NB4 (cell line): ENCODE data around the gene NUP50.

Source experiments
- DNase-seq: peaks from one replicate; pipeline ENCODE4 v3.0.0; 2010; ENCODE audit warnings: low read depth
- H3K4me3 ChIP-seq: one replicate; pipeline ENCODE4 v1.5.1; 2011; ENCODE audit warnings: mild to moderate bottlenecking, low read depth, low read length, moderate library complexity
- MAX ChIP-seq: IDR thresholded peaks from 2 replicates; pipeline ENCODE4 v1.6.1; 2011; ENCODE audit warnings: low read depth, low read length
- MYC ChIP-seq: IDR thresholded peaks from 2 replicates; pipeline ENCODE4 v1.6.1; 2011; ENCODE audit warnings: low read depth, low read length
- POLR2A ChIP-seq: IDR thresholded peaks from 2 replicates; pipeline ENCODE4 v1.6.1; 2011; ENCODE audit warnings: mild to moderate bottlenecking; ENCODE audit not compliant: insufficient read length; ENCODE audit errors: extremely low read depth
- TF ChIP-seq, protein P1 (sequence below): IDR thresholded peaks from one replicate; pipeline ENCODE4 v1.5.1; 2012; ENCODE audit warnings: low read depth, low read length

The NUP50 gene

DNA sequence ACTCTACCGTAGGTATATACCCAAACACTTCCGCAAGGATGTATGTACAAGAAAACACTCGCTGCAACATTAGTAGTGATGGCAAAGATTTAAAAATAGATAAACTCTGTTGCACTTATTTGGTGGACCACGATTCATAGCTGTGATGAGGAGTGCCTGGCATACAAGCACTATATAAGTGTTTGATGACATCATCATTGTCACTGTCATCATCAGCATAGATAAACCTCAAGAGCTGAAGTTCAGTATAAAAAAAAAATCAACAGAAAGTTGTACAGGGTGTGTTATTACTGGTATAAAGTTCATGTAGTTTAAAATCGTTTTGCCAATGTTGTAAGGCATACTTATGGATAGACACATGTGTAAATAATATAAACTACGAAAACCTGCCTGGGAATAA lies 24.0 kb upstream of the NUP50 start:
- TF ChIP-seq POLR2A: no peak
- no peak for TF ChIP-seq MYC
- TF ChIP-seq, protein P1, sequence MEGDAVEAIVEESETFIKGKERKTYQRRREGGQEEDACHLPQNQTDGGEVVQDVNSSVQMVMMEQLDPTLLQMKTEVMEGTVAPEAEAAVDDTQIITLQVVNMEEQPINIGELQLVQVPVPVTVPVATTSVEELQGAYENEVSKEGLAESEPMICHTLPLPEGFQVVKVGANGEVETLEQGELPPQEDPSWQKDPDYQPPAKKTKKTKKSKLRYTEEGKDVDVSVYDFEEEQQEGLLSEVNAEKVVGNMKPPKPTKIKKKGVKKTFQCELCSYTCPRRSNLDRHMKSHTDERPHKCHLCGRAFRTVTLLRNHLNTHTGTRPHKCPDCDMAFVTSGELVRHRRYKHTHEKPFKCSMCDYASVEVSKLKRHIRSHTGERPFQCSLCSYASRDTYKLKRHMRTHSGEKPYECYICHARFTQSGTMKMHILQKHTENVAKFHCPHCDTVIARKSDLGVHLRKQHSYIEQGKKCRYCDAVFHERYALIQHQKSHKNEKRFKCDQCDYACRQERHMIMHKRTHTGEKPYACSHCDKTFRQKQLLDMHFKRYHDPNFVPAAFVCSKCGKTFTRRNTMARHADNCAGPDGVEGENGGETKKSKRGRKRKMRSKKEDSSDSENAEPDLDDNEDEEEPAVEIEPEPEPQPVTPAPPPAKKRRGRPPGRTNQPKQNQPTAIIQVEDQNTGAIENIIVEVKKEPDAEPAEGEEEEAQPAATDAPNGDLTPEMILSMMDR: no peak
- no peak for TF ChIP-seq MAX
- DNase-seq: no peak
- no peak overlapping the region for H3K4me3 ChIP-seq

- TF ChIP-seq MYC: no peak
- TF ChIP-seq, protein P1: no peak
- TF ChIP-seq POLR2A: no peak
- no peak overlapping the region for H3K4me3 ChIP-seq
- DNase-seq: no peak
Measured at GRCh38 chr22:45142376-45142775, 21.3 kb upstream of the NUP50 start.

- TF ChIP-seq MYC (no peak), POLR2A (no peak)
- TF ChIP-seq, protein P1: no peak
- H3K4me3 ChIP-seq: no peak overlapping the region
- no peak for DNase-seq
Measured at GRCh38 chr22:45144916-45145315, 18.8 kb upstream of the NUP50 start.

DNA sequence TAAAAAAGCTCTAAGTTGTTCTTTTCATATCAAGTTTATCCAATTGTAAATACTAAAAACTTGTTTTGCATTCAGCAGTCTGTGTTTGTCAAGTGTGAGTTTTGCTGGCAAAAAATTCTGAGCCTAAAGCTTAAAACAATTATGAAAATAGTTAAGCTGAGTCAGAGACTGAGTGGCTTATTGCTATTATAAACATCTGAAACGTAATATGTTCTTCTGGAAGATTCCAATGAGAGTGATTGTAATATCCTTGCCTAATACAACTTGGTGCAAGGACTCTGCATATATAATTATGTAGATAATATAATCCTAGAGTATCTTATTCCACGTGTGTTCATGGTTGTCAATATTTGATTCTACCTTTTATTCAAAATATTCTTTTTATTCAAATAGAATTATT lies 14.1 kb upstream of the NUP50 start:
- TF ChIP-seq, protein P1: no peak
- TF ChIP-seq MAX (no peak), POLR2A (no peak), MYC (no peak)
- no peak overlapping the region for H3K4me3 ChIP-seq
- DNase-seq: no peak

DNA sequence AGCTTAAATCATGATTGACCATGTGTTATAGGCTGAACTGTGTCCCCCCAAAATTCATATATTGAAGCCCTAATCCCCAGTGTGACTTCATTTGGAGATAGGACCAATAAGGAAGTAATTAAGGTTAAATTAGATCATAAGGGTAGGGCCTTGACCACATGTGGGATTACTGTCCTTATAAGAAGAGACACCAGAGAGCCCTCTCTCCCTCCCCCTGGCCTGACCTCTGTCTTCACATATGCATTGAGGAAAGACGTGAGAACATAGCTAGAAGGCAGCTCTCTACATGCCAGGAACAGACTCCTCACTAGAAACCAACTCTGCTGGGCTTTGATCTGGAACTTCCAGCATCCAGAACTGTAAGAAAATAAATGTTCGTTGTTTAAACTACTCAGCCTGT lies 13.6 kb upstream of the NUP50 start:
- no peak overlapping the region for H3K4me3 ChIP-seq
- DNase-seq: no peak
- no peak for TF ChIP-seq MAX
- TF ChIP-seq, protein P1: no peak
- no peak for TF ChIP-seq POLR2A
- no peak for TF ChIP-seq MYC

GRCh38 chr22:45151503-45151902 lies 12.2 kb upstream of the NUP50 start:
- no peak for DNase-seq
- TF ChIP-seq MYC: no peak
- TF ChIP-seq, protein P1: no peak
- TF ChIP-seq MAX: no peak
- TF ChIP-seq POLR2A: no peak
- no peak overlapping the region for H3K4me3 ChIP-seq
